Measurements from ENCODE around the gene BORCS8. TPM values are rescaled to one million over a fixed set of nuclear protein-coding genes. Genes with fewer than 3 reads are reported as not detected.
A peak's percentile ranks its signal among the peaks of the same experiment; 100 is the strongest.
"Not testable (repeated sequence)": the region's sequence is repeated elsewhere in the genome, so short reads cannot be mapped to it uniquely, and the experiment has no call there.

The BORCS8 gene
- total RNA-seq, 1 donor from 2014 or later = 4.2 TPM

DNA sequence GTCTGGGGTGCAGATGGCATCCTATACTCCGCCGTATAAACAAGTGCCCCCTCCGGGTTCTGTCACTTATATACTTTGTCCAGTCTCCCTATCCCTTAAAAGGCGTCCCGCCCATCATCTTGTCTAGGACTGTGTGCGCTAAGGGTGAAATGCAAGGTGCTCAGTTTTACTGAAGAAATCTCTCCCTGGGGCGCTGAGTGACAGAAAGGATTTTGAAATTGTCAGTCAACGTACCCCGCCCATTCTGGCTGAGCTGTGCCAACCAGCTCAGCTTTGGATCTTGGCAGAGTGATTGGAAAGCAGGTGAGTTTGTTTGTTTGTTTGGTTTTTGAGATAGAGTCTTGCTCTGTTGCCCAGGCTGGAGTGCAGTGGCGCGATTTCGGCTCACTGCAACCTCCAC is 49.6 kb downstream of the BORCS8 start:
- Histone ChIP-seq H3K9me3 (ENCODE audit: control insufficient read depth in 3 of 3, low read length in 3 of 3) (no peaks in the 10 kb centered on the region), H3K4me1 (ENCODE audit: control insufficient read depth in 3 of 3, insufficient read depth in 3 of 3, low read length in 3 of 3) (peaks cover 7 to 18% (median 9%) of the 10 kb centered on the region in 3 donors), H3K9ac (ENCODE audit: low read depth in 1 of 3, low read length in 3 of 3) (no peak overlapping the region), H3K27me3 (ENCODE audit: control insufficient read depth in 3 of 3, insufficient read depth in 3 of 3, low read length in 3 of 3) (no peaks in the 10 kb centered on the region), H3K27ac (ENCODE audit: low read depth, low read length) (no peak overlapping the region), H3K4me3 (ENCODE audit: low read length in 3 of 3) (no peak overlapping the region), H3K36me3 (ENCODE audit: control insufficient read depth in 3 of 3, insufficient read depth in 3 of 3, low read length in 3 of 3) (peaks cover 0 to 3% (median 1%) of the 10 kb centered on the region in 3 donors)

DNA sequence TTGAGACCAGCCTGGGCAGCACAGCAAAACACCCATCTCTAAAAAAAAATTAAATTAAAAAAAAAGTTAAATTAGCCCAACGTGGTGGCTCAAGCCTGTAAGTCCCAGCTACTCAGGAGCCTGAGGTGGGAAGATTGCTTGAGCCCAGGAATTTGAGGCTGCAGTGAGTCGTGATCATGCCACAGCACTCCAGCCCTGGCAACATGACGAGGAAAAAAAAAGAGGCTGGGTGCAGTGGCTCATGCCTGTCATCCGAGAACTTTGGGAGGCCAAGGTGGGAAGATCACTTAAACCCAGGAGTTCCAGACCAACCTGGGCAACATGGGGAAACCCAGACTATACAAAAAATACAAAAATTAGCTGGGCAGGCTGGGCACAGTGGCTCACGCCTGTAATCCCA is 51.5 kb downstream of the BORCS8 start:
- H3K27ac ChIP-seq (ENCODE audit: low read depth, low read length) = peak overlapping the region; percentile 62
- H3K36me3 ChIP-seq (ENCODE audit: control insufficient read depth in 3 of 3, insufficient read depth in 3 of 3, low read length in 3 of 3) = no peaks in the 10 kb centered on the region
- H3K4me3 ChIP-seq (ENCODE audit: low read length in 3 of 3) = no peak overlapping the region
- no peaks in the 10 kb centered on the region for H3K9me3 ChIP-seq (ENCODE audit: control insufficient read depth in 3 of 3, low read length in 3 of 3)
- H3K4me1 ChIP-seq (ENCODE audit: control insufficient read depth in 3 of 3, insufficient read depth in 3 of 3, low read length in 3 of 3) = peaks cover 10 to 20% (median 14%) of the 10 kb centered on the region in 3 donors
- no peak overlapping the region for H3K9ac ChIP-seq (ENCODE audit: low read depth in 1 of 3, low read length in 3 of 3)
- no peaks in the 10 kb centered on the region for H3K27me3 ChIP-seq (ENCODE audit: control insufficient read depth in 3 of 3, insufficient read depth in 3 of 3, low read length in 3 of 3)

DNA sequence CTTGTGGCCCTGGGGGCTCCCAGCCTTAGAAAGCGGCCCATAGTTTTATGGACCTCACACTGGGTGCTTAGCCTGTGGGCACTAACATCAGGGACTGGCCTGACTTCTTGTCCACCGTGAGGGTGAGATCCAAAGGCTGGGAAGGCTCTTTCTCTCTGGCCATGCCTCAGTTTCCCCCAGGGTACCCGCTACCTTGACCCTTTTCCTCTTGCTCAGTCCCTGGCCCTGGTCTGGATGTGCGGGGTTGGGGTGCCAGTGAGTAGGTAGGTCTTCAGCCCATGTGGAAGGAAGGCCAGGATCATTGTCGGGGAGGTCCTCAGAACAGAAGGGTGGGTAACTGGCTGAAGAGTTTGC is 52.1 kb downstream of the BORCS8 start:
- H3K36me3 ChIP-seq (ENCODE audit: control insufficient read depth in 3 of 3, insufficient read depth in 3 of 3, low read length in 3 of 3) = no peaks in the 10 kb centered on the region
- H3K27me3 ChIP-seq (ENCODE audit: control insufficient read depth in 3 of 3, insufficient read depth in 3 of 3, low read length in 3 of 3) = no peaks in the 10 kb centered on the region
- H3K4me3 ChIP-seq (ENCODE audit: low read length in 3 of 3) = no peak overlapping the region
- H3K9ac ChIP-seq (ENCODE audit: low read depth in 1 of 3, low read length in 3 of 3) = no peak overlapping the region
- peaks cover 14 to 24% (median 18%) of the 10 kb centered on the region in 3 donors for H3K4me1 ChIP-seq (ENCODE audit: control insufficient read depth in 3 of 3, insufficient read depth in 3 of 3, low read length in 3 of 3)
- peak overlapping the region; percentile 62 for H3K27ac ChIP-seq (ENCODE audit: low read depth, low read length)
- no peaks in the 10 kb centered on the region for H3K9me3 ChIP-seq (ENCODE audit: control insufficient read depth in 3 of 3, low read length in 3 of 3)

DNA sequence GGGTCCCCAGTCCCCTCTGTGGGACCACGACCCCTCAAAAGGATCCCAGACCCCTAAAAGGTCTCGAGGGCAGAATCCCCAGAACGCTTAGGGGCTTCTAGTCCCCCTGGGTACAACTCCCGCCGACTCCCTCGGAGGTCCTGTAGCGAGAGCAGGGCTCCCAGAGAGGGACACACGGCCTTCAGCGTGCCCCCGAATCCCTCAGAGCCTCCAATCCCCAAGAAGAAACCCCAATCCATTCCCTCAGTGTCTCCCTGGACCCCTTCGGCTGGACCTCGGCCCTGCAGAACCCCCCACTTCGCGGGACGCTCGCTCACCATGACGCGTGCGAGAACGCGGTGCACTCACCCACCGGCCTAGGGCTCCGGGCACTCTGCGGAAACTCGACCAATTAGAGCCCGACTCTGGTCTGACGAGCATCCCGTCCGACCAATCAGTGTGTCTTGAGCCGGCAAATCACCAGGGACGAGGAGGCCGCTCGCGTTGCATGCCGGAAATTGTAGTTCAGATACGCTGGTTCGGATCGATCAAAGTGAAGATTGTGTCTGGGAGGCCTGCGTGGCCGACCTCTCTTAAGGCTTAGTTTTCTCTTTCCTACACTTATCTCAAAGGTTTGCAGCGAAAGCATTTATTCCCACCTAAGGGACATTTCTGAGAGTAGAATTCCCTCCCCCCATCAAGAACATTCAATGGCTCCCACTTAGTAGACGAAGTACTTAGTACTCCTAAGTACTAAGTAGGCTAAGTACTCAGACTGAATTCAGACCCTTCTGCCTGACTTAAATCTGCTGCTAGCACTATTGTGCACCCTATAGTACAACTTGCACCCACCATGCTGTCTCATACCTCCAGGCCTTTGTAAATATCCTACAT is 53.6 kb downstream of the BORCS8 start, which contains the start of gene TMEM161A:
Gene TMEM161A, minus strand, starts transcription at position 370 of the 873 bp plus-strand sequence. Its CDS starts 50 bp downstream, at position 320.
- no peaks in the 10 kb centered on the region for H3K36me3 ChIP-seq (ENCODE audit: control insufficient read depth in 3 of 3, insufficient read depth in 3 of 3, low read length in 3 of 3)
- H3K9me3 ChIP-seq (ENCODE audit: control insufficient read depth in 3 of 3, low read length in 3 of 3) = no peaks in the 10 kb centered on the region
- H3K4me1 ChIP-seq (ENCODE audit: control insufficient read depth in 3 of 3, insufficient read depth in 3 of 3, low read length in 3 of 3) = peaks cover 17 to 32% (median 23%) of the 10 kb centered on the region in 3 donors
- H3K27ac ChIP-seq (ENCODE audit: low read depth, low read length) = peak within 1 kb of the TSS; percentile 96
- no peaks in the 10 kb centered on the region for H3K27me3 ChIP-seq (ENCODE audit: control insufficient read depth in 3 of 3, insufficient read depth in 3 of 3, low read length in 3 of 3)
- H3K9ac ChIP-seq (ENCODE audit: low read depth in 1 of 3, low read length in 3 of 3) = peak within 1 kb of the TSS; percentile 99 to 100 (median 100)
- H3K4me3 ChIP-seq (ENCODE audit: low read length in 3 of 3) = peak within 1 kb of the TSS; percentile 96 to 98 (median 98)

DNA sequence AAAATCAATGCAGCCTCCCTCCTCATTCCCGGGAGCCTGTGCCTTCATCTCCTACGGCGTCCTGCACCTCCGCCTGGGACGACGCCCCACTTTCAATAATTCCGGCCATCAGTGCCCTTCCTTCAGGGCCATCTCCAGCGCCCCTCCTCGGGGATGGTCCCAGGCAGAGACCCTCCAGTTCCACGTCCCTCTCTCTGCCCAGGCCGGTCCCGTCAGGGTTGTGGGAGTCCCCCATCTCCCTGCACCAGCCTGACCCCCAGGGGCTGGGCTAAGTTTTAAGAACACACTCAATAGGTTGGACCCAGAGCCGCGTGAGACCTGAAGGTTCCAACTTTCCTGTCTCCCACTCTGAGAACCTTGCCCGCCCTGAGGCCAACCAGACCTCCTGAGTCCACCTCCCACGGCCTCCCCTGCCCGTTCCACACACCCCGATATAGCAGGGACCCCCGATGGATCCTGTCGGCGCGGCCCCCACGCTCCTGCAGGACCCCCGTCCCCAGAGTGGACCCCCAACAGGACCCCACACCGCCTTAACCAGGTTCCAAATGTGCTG is 54.3 kb downstream of the BORCS8 start:
- Histone ChIP-seq H3K4me3 (ENCODE audit: low read length in 3 of 3) (peak overlapping the region; percentile 96 to 98 (median 98)), H3K27ac (ENCODE audit: low read depth, low read length) (peak overlapping the region; percentile 96), H3K9me3 (ENCODE audit: control insufficient read depth in 3 of 3, low read length in 3 of 3) (peaks cover 0 to 1% (median under 1%) of the 10 kb centered on the region in 3 donors), H3K4me1 (ENCODE audit: control insufficient read depth in 3 of 3, insufficient read depth in 3 of 3, low read length in 3 of 3) (peaks cover 17 to 32% (median 23%) of the 10 kb centered on the region in 3 donors), H3K36me3 (ENCODE audit: control insufficient read depth in 3 of 3, insufficient read depth in 3 of 3, low read length in 3 of 3) (peaks cover 2 to 5% (median 4%) of the 10 kb centered on the region in 3 donors), H3K27me3 (ENCODE audit: control insufficient read depth in 3 of 3, insufficient read depth in 3 of 3, low read length in 3 of 3) (no peaks in the 10 kb centered on the region), H3K9ac (ENCODE audit: low read depth in 1 of 3, low read length in 3 of 3) (peak overlapping the region; percentile 99 to 100 (median 100))

DNA sequence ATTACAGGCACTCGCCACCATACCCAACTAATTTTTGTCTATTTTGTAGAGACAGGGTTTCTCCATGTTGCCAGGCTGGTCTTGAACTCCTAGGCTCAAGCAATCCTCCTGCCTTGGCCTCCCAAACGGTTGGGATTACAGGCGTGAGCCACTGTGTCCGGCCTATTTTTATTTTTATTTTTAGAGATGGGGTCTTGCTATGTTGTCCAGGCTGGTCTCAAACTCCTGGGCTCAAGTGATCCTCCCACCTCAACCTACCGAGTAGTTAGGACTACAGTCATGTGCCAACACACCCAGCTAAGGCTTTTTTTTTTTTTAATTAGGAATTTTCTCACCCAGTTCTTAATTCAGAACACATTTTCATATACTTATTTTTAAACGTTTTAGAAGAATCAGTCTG is 56.2 kb downstream of the BORCS8 start:
- peaks cover 17 to 32% (median 23%) of the 10 kb centered on the region in 3 donors for H3K4me1 ChIP-seq (ENCODE audit: control insufficient read depth in 3 of 3, insufficient read depth in 3 of 3, low read length in 3 of 3)
- H3K4me3 ChIP-seq (ENCODE audit: low read length in 3 of 3); H3K9ac ChIP-seq (ENCODE audit: low read depth in 1 of 3, low read length in 3 of 3); H3K9me3 ChIP-seq (ENCODE audit: control insufficient read depth in 3 of 3, low read length in 3 of 3); H3K27me3 ChIP-seq (ENCODE audit: control insufficient read depth in 3 of 3, insufficient read depth in 3 of 3, low read length in 3 of 3); H3K27ac ChIP-seq (ENCODE audit: low read depth, low read length): not testable (repeated sequence)
- H3K36me3 ChIP-seq (ENCODE audit: control insufficient read depth in 3 of 3, insufficient read depth in 3 of 3, low read length in 3 of 3) = peaks cover 10 to 13% (median 11%) of the 10 kb centered on the region in 3 donors

DNA sequence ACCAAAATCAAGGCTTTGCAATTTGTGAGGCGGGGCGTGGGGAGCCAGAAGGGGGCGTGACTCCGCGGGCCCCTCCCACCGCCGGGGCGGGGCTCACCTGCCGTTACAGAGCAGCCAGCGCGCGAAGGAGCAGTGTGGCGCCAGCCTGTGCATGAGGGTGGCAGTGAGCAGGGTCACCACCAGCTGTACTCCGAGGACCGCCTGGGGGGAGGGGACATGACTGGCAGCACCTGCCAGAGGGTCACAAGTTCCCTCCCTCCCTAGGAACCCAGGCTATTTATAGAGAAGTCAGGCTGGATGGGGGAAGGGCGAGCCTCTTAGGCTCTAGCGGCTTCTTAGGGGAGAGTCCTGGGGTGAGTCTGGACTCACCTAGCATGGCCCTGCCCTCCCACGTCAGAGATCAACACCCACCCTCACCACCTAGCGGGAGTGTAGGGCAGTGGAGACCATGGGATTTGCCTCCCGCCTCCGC is 57.2 kb downstream of the BORCS8 start:
- peaks cover 0 to 7% (median 5%) of the 10 kb centered on the region in 3 donors for H3K9me3 ChIP-seq (ENCODE audit: control insufficient read depth in 3 of 3, low read length in 3 of 3)
- peak overlapping the region; percentile 34 to 74 (median 71) for H3K9ac ChIP-seq (ENCODE audit: low read depth in 1 of 3, low read length in 3 of 3)
- no peaks in the 10 kb centered on the region for H3K27me3 ChIP-seq (ENCODE audit: control insufficient read depth in 3 of 3, insufficient read depth in 3 of 3, low read length in 3 of 3)
- peak overlapping the region; percentile 5 to 29 (median 29) for H3K4me3 ChIP-seq (ENCODE audit: low read length in 3 of 3)
- H3K36me3 ChIP-seq (ENCODE audit: control insufficient read depth in 3 of 3, insufficient read depth in 3 of 3, low read length in 3 of 3) = peaks cover 12 to 17% (median 13%) of the 10 kb centered on the region in 3 donors
- peaks cover 17 to 27% (median 23%) of the 10 kb centered on the region in 3 donors for H3K4me1 ChIP-seq (ENCODE audit: control insufficient read depth in 3 of 3, insufficient read depth in 3 of 3, low read length in 3 of 3)
- H3K27ac ChIP-seq (ENCODE audit: low read depth, low read length) = peak overlapping the region; percentile 79

DNA sequence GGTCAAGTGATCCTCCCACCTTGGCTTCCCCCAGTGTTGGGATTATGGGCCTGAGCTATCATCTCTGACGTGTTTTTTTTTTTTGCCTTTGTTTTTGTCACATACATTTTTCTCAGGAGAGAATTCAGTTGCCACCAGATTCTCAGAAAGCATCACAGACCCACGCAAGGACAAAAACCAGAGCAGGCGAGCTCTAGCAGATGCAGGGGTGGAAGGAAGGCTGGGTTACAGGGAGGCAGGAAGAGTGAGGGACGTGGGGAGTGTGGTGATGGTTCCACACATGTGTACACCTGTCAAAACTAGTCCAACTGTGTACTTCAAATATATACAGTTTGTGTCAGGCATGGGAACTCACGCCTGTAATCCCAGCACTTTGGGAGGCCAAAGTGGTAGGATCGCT is 58.0 kb downstream of the BORCS8 start:
- H3K4me3 ChIP-seq (ENCODE audit: low read length in 3 of 3) = no peak overlapping the region
- H3K36me3 ChIP-seq (ENCODE audit: control insufficient read depth in 3 of 3, insufficient read depth in 3 of 3, low read length in 3 of 3) = peaks cover 12 to 17% (median 13%) of the 10 kb centered on the region in 3 donors
- H3K27me3 ChIP-seq (ENCODE audit: control insufficient read depth in 3 of 3, insufficient read depth in 3 of 3, low read length in 3 of 3) = no peaks in the 10 kb centered on the region
- no peak overlapping the region for H3K9ac ChIP-seq (ENCODE audit: low read depth in 1 of 3, low read length in 3 of 3)
- peak overlapping the region; percentile 79 for H3K27ac ChIP-seq (ENCODE audit: low read depth, low read length)
- peaks cover 0 to 7% (median 5%) of the 10 kb centered on the region in 3 donors for H3K9me3 ChIP-seq (ENCODE audit: control insufficient read depth in 3 of 3, low read length in 3 of 3)
- peaks cover 17 to 26% (median 23%) of the 10 kb centered on the region in 3 donors for H3K4me1 ChIP-seq (ENCODE audit: control insufficient read depth in 3 of 3, insufficient read depth in 3 of 3, low read length in 3 of 3)

DNA sequence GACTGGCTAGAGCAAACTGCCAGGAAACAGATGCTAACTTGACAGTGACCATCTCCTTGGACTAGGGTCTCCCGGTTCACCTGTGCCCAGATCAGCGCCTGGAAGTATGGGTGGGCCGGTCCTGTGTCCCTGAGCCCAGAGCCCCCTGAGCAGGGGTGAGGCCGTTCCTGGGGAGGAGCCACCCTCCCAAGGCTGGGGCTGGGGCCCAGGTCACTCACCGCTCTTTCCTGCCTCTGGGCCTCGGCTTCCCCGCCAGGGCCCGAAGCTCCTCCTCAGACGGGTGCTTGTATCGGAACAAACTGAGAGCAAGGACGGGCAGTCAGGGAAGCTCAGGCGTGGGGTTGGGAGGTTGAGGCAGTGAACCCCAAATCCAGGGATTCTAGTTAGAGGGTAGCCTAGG is 59.0 kb downstream of the BORCS8 start:
- Histone ChIP-seq H3K36me3 (ENCODE audit: control insufficient read depth in 3 of 3, insufficient read depth in 3 of 3, low read length in 3 of 3) (peaks cover 12 to 18% (median 13%) of the 10 kb centered on the region in 3 donors), H3K4me3 (ENCODE audit: low read length in 3 of 3) (no peak overlapping the region), H3K9ac (ENCODE audit: low read depth in 1 of 3, low read length in 3 of 3) (no peak overlapping the region), H3K4me1 (ENCODE audit: control insufficient read depth in 3 of 3, insufficient read depth in 3 of 3, low read length in 3 of 3) (peaks cover 17 to 23% (median 19%) of the 10 kb centered on the region in 3 donors), H3K9me3 (ENCODE audit: control insufficient read depth in 3 of 3, low read length in 3 of 3) (peaks cover 0 to 7% (median 5%) of the 10 kb centered on the region in 3 donors), H3K27ac (ENCODE audit: low read depth, low read length) (no peak overlapping the region), H3K27me3 (ENCODE audit: control insufficient read depth in 3 of 3, insufficient read depth in 3 of 3, low read length in 3 of 3) (no peaks in the 10 kb centered on the region)

Measured in skeletal muscle tissue (tissue), 4 donors.